DND-41 (cell line): ENCODE results near the gene HES3.

Experiments
- ATAC-seq: fragments of 200-7000 bp; cut with Tn5 transposase; 3 replicates; pipeline ENCODE4 v1.9.1; 2021; ENCODE audit warnings: low read depth; ENCODE audit not compliant: insufficient read depth
- DNase-seq: peaks from one replicate; pipeline ENCODE4 v3.0.0-alpha.2; 2020
- H2AFZ ChIP-seq: 2 replicates; pipeline ENCODE4 v1.6.0; 2012; ENCODE audit warnings: low read depth, low read length
- H3K27ac ChIP-seq: 2 replicates; pipeline ENCODE4 v1.5.1; 2012; ENCODE audit warnings: low read length, inconsistent platforms
- H3K27me3 ChIP-seq: fragments of 200-600 bp; sonication (generic); 2 replicates; pipeline ENCODE4 v1.6.0; 2012; ENCODE audit warnings: low read length, mild to moderate bottlenecking, inconsistent platforms; ENCODE audit not compliant: insufficient read depth, poor library complexity
- H3K36me3 ChIP-seq: 2 replicates; pipeline ENCODE4 v1.5.1; 2012; ENCODE audit warnings: low read length, inconsistent platforms; ENCODE audit not compliant: insufficient read depth
- H3K4me1 ChIP-seq: 2 replicates; pipeline ENCODE4 v1.5.1; 2012; ENCODE audit warnings: mild to moderate bottlenecking, low read length; ENCODE audit not compliant: insufficient read depth
- H3K4me2 ChIP-seq: 2 replicates; pipeline ENCODE4 v1.6.0; 2012; ENCODE audit warnings: mild to moderate bottlenecking, moderate library complexity, low read length, inconsistent platforms; ENCODE audit not compliant: insufficient read depth
- H3K4me3 ChIP-seq, 2 experiments: fragments of 200-600 bp in 1 of 2; shearing (Covaris generic) in 1 of 2; 2 replicates each; pipeline ENCODE4 v1.5.1; 2012 to 2016; ENCODE audit warnings: inconsistent platforms in 2 of 2, low read length in 2 of 2, mild to moderate bottlenecking in 2 of 2, low read depth in 1 of 2, moderate library complexity in 1 of 2
- H3K79me2 ChIP-seq: 2 replicates; pipeline ENCODE4 v1.6.0; 2012; ENCODE audit warnings: low read length, inconsistent platforms; ENCODE audit not compliant: insufficient read depth
- H3K9ac ChIP-seq: 2 replicates; pipeline ENCODE4 v1.6.0; 2012; ENCODE audit warnings: low read depth, mild to moderate bottlenecking, inconsistent platforms, low read length, moderate library complexity
- H3K9me3 ChIP-seq: 2 replicates; pipeline ENCODE4 v1.5.1; 2012; ENCODE audit warnings: low read length, moderate library complexity, mild to moderate bottlenecking, inconsistent platforms; ENCODE audit not compliant: insufficient read depth, severe bottlenecking
- H4K20me1 ChIP-seq: 2 replicates; pipeline ENCODE4 v1.6.0; 2012; ENCODE audit warnings: low read length; ENCODE audit not compliant: insufficient read depth
- CTCF ChIP-seq: IDR thresholded peaks from 2 replicates; pipeline ENCODE4 v1.5.1; 2012; ENCODE audit warnings: borderline replicate concordance, low read length, moderate library complexity, mild to moderate bottlenecking; ENCODE audit not compliant: poor library complexity, severe bottlenecking; ENCODE audit errors: extremely low read depth
- EZH2 ChIP-seq: IDR thresholded peaks from 3 replicates; pipeline ENCODE4 v1.6.1; 2012; ENCODE audit warnings: borderline replicate concordance, low read depth, mild to moderate bottlenecking, moderate library complexity, low read length, inconsistent platforms; ENCODE audit not compliant: severe bottlenecking

HES3 gene

GRCh38 chr1:6274102-6274501 is 30.1 kb downstream of the HES3 start:
- peaks cover 43% of the 10 kb centered on the region for H4K20me1 ChIP-seq
- no peak overlapping the region for H3K4me3 ChIP-seq
- no peaks in the 10 kb centered on the region for H3K27me3 ChIP-seq
- ATAC-seq = no peak
- H2AFZ ChIP-seq = no peak overlapping the region
- no peak overlapping the region for H3K9ac ChIP-seq
- no peaks in the 10 kb centered on the region for H3K4me1 ChIP-seq
- H3K27ac ChIP-seq = no peak overlapping the region
- peaks cover 77% of the 10 kb centered on the region for H3K36me3 ChIP-seq
- no peaks in the 10 kb centered on the region for H3K9me3 ChIP-seq
- DNase-seq = no peak
- TF ChIP-seq CTCF = no peak
- no peak overlapping the region for H3K4me2 ChIP-seq
- H3K79me2 ChIP-seq = no peaks in the 10 kb centered on the region

GRCh38 chr1:6274622-6275139 is 30.7 kb downstream of the HES3 start:
- Histone ChIP-seq H3K4me3 (no peak overlapping the region), H3K9ac (no peak overlapping the region), H3K27ac (no peak overlapping the region), H3K79me2 (no peaks in the 10 kb centered on the region), H3K4me1 (no peaks in the 10 kb centered on the region), H2AFZ (no peak overlapping the region), H3K4me2 (no peak overlapping the region), H3K9me3 (no peaks in the 10 kb centered on the region), H4K20me1 (peaks cover 47% of the 10 kb centered on the region), H3K36me3 (peaks cover 81% of the 10 kb centered on the region), H3K27me3 (no peaks in the 10 kb centered on the region)
- DNase-seq (no peak), ATAC-seq (no peak)
- TF ChIP-seq EZH2 (no peak), CTCF (no peak)

- Histone ChIP-seq H3K4me2 (no peak overlapping the region), H3K9me3 (no peaks in the 10 kb centered on the region), H3K4me3 (no peak overlapping the region), H3K79me2 (no peaks in the 10 kb centered on the region), H3K27ac (no peak overlapping the region), H3K36me3 (peaks cover 83% of the 10 kb centered on the region), H3K4me1 (no peaks in the 10 kb centered on the region), H3K27me3 (no peaks in the 10 kb centered on the region), H2AFZ (no peak overlapping the region), H4K20me1 (peaks cover 37% of the 10 kb centered on the region), H3K9ac (no peak overlapping the region)
- ATAC-seq (no peak), DNase-seq (no peak)
- no peak for TF ChIP-seq EZH2
- TF ChIP-seq CTCF = no peak
These were observed 32.1 kb downstream of the HES3 start for GRCh38 chr1:6275826-6276782.
